Parathyroid adenoma (tissue), 2 donors: Measurements from ENCODE around the gene ETS1.

Experiments
- H2AFZ ChIP-seq: fragments of 300-600 bp; sonication (generic); one replicate; pipeline ENCODE4 v1.7.0; 2017; ENCODE audit warnings: antibody characterized with exemption, mild to moderate bottlenecking
- H3K27ac ChIP-seq: fragments of 300-600 bp; sonication (generic); one replicate; pipeline ENCODE4 v1.7.0; 2017
- H3K27me3 ChIP-seq: fragments of 300-600 bp; sonication (generic); one replicate; pipeline ENCODE4 v1.7.0; 2017; ENCODE audit warnings: low read length; ENCODE audit not compliant: control insufficient read depth, insufficient read depth
- H3K36me3 ChIP-seq: fragments of 300-600 bp; sonication (generic); one replicate; pipeline ENCODE4 v1.7.0; 2017; ENCODE audit warnings: low read length; ENCODE audit not compliant: control insufficient read depth, insufficient read depth
- H3K4me1 ChIP-seq: fragments of 300-600 bp; sonication (generic); one replicate; pipeline ENCODE4 v1.7.0; 2017; ENCODE audit warnings: control low read depth
- H3K4me2 ChIP-seq: fragments of 300-600 bp; sonication (generic); one replicate; pipeline ENCODE4 v1.7.0; 2017; ENCODE audit warnings: low read length
- H3K4me3 ChIP-seq: fragments of 300-600 bp; sonication (generic); one replicate; pipeline ENCODE4 v1.7.0; 2017; ENCODE audit warnings: low read depth, low read length
- H3K79me2 ChIP-seq: fragments of 300-600 bp; sonication (generic); one replicate; pipeline ENCODE4 v1.7.0; 2017; ENCODE audit warnings: control low read depth
- H3K9ac ChIP-seq: fragments of 300-600 bp; sonication (generic); one replicate; pipeline ENCODE4 v1.7.0; 2017; ENCODE audit warnings: mild to moderate bottlenecking
- H3K9me3 ChIP-seq: fragments of 300-600 bp; sonication (generic); one replicate; pipeline ENCODE4 v1.7.0; 2017; ENCODE audit warnings: low read length; ENCODE audit not compliant: control insufficient read depth
- TF ChIP-seq, protein P1 (sequence below): fragments of 300-600 bp; sonication (generic); IDR thresholded peaks from one replicate; pipeline ENCODE4 v1.7.0; 2017; ENCODE audit warnings: antibody characterized with exemption, mild to moderate bottlenecking
- donor health status: primary hyperparathyroidism.

ETS1 gene

DNA sequence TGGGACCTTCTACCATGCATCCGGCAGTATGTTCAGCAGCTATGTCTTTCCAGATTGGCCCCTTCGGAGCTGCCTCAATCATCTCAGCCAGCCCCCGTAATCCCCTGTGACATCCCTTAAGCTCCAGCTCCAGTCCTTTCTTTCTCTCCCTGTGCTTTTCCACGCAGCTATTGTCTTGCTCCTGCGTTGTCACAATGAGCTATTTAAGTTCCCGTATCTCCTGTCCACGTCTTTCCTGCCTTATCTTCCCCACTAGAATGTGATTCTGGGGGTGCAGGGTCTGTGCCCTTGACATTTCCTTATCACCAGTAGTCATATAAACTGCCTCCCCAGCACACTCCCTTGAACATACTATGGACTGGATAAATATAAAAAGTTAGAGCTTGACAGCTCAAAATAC is 5.1 kb upstream of the ETS1 start:
- Histone ChIP-seq H3K9me3 (no peaks in the 10 kb centered on the region), H3K4me1 (no peaks in the 10 kb centered on the region), H3K27me3 (no peaks in the 10 kb centered on the region), H3K4me2 (no peak overlapping the region), H3K9ac (no peak overlapping the region), H3K27ac (no peak overlapping the region), H2AFZ (no peak overlapping the region), H3K4me3 (no peak overlapping the region), H3K36me3 (no peaks in the 10 kb centered on the region), H3K79me2 (no peaks in the 10 kb centered on the region)
- TF ChIP-seq, protein P1, sequence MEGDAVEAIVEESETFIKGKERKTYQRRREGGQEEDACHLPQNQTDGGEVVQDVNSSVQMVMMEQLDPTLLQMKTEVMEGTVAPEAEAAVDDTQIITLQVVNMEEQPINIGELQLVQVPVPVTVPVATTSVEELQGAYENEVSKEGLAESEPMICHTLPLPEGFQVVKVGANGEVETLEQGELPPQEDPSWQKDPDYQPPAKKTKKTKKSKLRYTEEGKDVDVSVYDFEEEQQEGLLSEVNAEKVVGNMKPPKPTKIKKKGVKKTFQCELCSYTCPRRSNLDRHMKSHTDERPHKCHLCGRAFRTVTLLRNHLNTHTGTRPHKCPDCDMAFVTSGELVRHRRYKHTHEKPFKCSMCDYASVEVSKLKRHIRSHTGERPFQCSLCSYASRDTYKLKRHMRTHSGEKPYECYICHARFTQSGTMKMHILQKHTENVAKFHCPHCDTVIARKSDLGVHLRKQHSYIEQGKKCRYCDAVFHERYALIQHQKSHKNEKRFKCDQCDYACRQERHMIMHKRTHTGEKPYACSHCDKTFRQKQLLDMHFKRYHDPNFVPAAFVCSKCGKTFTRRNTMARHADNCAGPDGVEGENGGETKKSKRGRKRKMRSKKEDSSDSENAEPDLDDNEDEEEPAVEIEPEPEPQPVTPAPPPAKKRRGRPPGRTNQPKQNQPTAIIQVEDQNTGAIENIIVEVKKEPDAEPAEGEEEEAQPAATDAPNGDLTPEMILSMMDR: no peak

DNA sequence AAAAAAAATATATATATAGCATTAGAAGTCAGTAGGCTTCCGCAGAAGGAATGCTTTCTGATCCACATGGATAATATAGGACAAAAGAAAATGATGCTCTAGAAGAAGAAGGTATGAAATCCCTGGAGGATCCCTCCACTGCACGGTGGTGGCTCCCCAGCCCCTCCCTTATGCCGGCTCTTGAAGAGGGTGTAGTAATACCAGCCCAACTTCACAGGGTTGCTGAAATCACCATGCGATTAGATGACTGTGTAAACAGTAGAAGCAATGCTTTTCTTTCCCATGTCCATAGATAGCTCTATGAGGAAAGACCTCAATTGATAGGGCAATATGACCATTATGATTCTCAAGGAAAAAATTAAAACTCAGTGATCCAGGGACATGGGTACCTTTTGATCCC is 3.2 kb upstream of the ETS1 start:
- Histone ChIP-seq H3K9ac (no peak overlapping the region), H3K79me2 (no peaks in the 10 kb centered on the region), H3K27me3 (no peaks in the 10 kb centered on the region), H3K27ac (no peak overlapping the region), H3K4me3 (no peak overlapping the region), H3K4me1 (no peaks in the 10 kb centered on the region), H2AFZ (no peak overlapping the region), H3K9me3 (no peaks in the 10 kb centered on the region), H3K36me3 (no peaks in the 10 kb centered on the region), H3K4me2 (no peak overlapping the region)
- TF ChIP-seq, protein P1: no peak

DNA sequence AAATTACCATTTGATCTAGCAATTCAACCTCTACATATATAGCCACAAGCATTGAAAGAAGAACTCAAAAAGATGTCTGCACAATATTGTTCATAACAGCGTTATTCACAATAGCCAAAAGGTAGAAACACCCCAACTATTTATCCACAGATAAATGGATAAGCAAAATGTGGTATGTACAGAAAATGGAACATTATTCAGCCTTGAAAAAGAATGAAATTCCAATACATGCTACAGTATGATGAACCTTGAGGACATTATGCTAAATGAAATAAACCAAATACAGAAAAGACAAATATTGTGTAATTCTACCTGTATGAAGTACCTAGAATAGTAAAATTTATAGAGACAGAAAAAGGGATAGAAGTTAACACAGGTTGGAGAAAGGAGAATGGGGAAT is 2.6 kb upstream of the ETS1 start:
- Histone ChIP-seq H3K36me3 (no peaks in the 10 kb centered on the region), H3K27ac (no peak overlapping the region), H3K79me2 (no peaks in the 10 kb centered on the region), H3K27me3 (no peaks in the 10 kb centered on the region), H3K4me2 (no peak overlapping the region), H3K4me1 (no peaks in the 10 kb centered on the region), H3K9me3 (no peaks in the 10 kb centered on the region), H3K4me3 (no peak overlapping the region), H2AFZ (no peak overlapping the region), H3K9ac (no peak overlapping the region)
- TF ChIP-seq, protein P1: no peak

DNA sequence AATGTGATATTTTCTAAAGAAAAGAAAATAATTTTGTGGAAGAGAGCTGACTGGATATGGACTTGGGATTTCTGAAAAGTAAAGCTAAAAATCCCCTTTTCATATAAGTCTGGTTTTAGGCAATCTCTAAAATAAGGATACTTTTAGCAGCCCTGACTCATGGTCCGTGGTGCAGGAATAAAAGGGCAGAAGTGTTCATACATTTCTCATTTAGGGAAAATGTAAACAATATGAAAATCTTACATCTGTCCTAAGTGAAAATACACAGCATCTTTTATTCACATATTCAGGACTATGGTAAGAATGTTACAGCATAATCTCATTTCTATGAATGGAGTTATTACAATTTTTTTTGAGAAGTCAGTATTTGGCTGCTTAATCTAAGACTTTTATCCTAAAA is 735 bp upstream of the ETS1 start:
- Histone ChIP-seq H3K27ac (no peak overlapping the region), H3K4me2 (no peak overlapping the region), H3K9me3 (no peaks in the 10 kb centered on the region), H3K9ac (no peak overlapping the region), H2AFZ (no peak overlapping the region), H3K4me1 (no peaks in the 10 kb centered on the region), H3K4me3 (no peak overlapping the region), H3K79me2 (no peaks in the 10 kb centered on the region), H3K27me3 (no peaks in the 10 kb centered on the region), H3K36me3 (no peaks in the 10 kb centered on the region)
- TF ChIP-seq, protein P1: no peak

DNA sequence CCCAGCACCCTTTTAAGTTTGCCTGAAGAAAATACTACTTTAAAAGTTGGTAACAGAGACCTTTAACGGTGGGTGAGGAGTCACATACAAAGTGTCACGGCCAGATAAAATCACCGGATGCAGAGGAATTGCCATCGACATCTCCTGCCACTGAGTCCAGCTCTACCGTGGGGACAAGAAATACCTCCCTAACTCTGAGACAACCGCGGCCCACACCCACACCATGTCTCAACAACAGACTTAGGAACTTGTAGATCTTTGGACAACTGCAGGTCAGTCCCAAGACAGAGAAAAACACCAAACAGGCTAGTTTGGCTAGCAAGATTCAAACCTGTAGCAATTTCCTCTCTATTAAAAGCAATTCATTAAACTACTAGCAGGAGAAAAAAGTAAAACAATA is 669 bp downstream of the ETS1 start:
- no peak overlapping the region for H2AFZ ChIP-seq
- H3K36me3 ChIP-seq: no peaks in the 10 kb centered on the region
- no peak overlapping the region for H3K9ac ChIP-seq
- TF ChIP-seq, protein P1: no peak
- peak overlapping the region; percentile 57 for H3K4me3 ChIP-seq
- H3K9me3 ChIP-seq: no peaks in the 10 kb centered on the region
- no peaks in the 10 kb centered on the region for H3K79me2 ChIP-seq
- H3K27ac ChIP-seq: peak overlapping the region; percentile 47
- H3K4me1 ChIP-seq: no peaks in the 10 kb centered on the region
- no peaks in the 10 kb centered on the region for H3K27me3 ChIP-seq
- H3K4me2 ChIP-seq: peak overlapping the region; percentile 49
